Stimulated activated CD8-positive, alpha-beta memory T cell treated with anti-CD3 and anti-CD28 coated beads, Interleukin-15, amount 100 ng/mL, for 48 hours (primary cell): ENCODE results near the gene RNGTT.
"Not testable (repeated sequence)": the region's sequence is repeated elsewhere in the genome, so short reads cannot be mapped to it uniquely, and the experiment has no call there.

Experiments
- DNase-seq, 2 donors: peaks; one replicate each; pipeline ENCODE4 v3.0.0-alpha.2; 2020; ENCODE audit warnings: low read depth in 2 of 2

Gene RNGTT

DNA sequence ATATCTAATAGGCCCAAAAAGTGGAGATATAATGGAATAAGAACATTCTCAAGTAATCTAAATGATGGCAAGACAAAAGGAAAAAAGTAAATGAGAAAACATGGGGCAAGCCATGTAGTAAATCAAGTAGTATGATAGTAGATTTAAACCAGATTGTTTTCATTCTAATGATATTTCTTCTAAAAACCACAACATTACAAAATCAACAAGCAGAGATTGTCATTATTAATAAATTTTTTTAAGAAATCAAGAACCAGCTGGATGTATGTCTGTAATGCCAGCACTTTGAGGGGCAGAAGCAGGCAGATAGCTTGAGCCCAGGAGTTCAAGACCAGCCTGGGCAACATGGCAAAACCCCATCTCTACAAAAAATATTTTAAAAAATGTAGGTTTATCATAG, 155.0 kb downstream of the RNGTT start:
- no peak for DNase-seq

DNA sequence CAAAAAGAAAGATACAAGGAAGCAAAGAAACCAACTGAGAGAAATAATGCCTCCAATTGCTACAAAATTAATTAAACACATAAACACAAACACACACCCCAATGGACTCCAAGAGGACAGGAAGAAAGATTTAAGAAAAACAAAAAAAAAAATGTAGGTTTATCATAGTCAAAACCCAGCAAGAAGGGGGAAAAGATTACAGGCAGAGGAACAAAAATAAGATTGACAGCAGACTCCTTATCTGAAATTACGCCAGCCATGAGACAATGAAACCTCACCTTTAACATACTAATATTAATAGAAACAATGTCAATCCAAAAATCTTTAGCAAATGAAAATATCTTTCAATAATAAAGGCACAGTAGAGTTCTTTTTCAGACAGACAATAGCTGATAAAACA, 155.8 kb downstream of the RNGTT start:
- no peak for DNase-seq

DNA sequence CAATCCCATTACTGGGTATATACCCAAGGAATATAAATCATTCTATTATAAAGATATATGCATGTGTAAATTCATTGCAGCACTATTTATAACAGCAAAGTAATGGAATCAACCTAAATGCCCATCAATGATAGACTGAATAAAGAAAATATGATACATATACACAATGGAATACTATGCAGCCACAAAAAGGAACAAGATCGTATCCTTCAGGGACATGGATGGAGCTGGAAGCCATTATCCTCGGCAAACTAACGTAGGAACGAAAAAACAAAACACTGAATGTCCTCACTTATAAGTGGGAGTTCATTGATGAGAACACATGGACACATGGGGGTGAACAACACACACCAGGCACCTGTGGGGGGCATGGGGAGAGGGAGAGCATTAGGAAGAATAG, 156.7 kb downstream of the RNGTT start:
- no peak for DNase-seq

DNA sequence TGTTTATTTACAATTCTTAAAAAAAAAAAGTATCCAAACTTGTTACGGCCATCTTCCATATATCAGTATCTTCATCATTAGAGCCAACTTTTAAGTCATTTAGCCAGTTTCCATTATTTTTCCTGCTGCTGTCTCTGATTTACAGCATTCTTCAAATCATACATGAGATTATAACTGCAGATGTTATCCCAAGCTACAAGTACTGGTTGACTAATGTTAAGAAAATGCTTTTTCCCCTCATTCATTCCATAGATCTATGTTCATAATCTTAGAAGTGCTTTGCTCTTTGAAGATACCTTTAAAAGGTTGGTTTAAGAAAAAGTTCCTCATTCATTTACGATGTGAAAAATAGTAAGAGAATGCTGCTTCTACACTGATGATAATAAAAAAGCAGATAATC, 158.7 kb downstream of the RNGTT start:
- no peak for DNase-seq

DNA sequence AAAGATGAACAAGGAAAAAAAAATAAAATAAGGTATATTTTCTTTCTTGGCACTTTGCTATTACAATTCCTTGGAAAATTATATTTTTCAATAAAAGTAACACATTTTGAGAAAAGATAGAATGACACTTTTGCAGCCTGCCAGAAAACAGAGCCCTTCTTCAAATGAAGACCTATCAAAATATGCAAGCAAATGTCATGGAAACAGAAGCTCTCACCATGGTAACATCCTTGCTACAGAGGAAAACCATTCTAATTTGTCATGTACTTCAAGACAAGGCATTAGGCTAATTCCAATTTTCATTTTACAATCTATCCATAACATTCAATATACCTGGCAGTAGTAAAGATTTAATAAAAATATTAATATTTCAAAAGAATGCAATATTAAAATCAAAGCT, 177.9 kb downstream of the RNGTT start:
- DNase-seq = no peak

DNA sequence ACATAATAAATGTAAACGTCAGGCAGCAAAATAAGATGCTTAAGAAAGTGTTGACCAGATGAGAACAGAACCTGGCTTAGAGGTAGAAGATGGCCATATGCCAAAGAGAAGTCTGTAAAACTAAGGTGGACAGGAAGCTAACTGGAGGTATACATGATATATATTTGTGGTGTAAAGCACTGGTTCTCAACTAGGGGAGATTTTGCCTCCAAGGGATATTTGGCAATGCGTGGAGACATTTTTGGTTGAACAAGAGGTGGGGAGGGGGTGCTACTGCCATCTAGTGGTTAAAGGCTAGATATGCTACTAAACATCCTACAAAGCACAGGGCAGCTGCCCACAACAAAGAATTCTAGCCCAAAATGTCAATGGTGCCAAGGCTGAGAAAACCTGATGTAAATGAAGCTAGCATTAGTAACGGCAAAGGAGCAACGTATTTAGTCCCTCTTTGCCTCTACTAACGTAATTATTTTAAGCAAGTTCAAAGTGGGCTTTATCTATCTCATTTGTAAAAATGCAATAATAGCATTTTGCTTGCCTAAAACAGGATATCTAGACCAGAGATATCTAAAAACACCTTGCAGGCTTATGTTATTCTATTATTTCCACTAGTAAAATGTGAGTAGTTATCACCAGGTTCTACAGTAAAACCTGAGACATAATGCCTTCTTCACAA, 182.6 kb downstream of the RNGTT start:
- peak; percentile 2 to 5 for DNase-seq

DNA sequence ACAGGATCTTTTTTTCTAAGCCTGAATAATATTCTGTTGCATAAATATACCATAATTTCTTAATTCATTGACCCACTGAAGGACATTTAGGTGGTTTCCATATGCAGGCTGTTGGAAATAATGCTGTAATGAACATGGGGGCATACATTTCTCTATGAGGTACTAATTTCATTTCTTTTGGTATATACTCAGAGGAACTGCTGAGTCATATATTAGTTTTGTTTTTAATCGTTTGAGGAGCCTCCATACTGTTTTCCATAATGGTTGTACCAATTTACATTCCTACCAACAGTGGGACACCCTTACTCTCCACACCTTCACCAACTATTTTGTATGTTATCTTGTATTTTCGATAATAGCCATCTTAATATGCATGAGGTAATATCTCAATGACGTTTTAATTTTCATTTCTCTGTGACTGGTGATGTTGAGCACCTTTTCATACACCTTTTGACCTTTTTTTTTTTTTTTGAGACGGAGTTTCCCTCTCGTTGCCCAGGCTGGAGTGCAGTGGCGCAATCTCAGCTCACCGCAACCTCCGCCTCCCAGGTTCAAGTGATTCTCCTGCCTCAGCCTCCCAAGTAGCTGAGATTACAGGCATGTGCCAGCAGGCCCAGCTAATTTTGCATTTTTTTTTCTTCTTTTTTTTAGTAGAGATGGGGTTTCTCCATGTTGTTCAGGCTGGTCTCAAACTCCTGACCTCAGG, 187.4 kb downstream of the RNGTT start:
- DNase-seq = no peak

DNA sequence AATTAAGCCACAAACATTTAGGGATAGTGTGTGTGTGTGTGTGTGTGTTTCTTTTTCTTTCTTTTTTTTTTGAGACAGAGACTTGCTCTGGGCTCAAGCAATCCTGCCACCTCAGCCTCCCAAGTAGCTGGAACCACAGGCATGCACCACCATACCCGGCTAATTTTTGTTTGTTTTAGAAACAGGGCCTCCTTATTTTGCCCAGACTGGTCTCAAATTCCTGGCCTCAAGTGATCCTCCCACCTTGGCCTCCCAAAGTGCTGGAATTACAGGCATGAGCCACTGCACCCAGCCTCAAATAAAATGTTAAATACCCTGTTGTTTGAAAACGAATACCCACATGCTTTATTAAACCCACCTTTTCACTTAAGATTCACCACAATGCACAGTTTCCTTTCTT, 195.3 kb downstream of the RNGTT start:
- not testable (repeated sequence) for DNase-seq

DNA sequence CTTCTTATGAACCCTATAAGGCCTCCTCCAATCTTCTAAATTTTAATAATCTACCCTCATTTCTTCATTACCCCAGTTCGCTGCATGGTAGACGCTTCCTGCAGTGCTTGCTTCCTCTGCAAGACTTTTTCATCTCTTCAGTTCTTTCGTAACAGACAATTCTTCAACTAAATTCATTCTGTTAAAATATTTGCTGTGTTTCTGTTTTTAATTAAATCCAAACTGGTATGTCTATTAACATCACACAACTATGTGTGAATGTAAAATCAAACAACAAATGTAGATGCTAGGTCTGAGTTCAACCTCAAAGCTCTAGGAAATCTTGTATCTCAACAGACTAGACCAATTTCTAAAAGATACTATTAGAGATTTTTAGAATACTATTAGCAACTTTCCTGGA, 199.3 kb downstream of the RNGTT start:
- no peak for DNase-seq

DNA sequence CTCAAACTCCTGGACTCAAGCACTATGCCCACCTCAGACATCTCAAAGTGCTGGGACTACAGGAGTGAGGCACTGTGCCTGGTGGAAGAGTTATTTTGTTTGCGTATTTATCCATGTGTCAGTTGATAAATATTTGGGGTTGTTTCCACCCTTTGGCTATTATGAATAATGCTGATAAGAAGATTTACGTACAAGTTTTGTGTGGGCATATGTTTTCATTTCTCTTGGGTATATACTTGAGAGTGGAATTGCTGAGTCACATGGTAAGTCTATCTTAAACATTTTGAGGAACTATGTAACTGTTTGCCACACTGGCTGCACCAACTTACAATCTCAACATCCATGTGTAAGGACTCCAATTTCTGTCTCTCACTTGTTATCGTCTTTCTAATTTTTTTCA, 200.3 kb downstream of the RNGTT start:
- no peak for DNase-seq

DNA sequence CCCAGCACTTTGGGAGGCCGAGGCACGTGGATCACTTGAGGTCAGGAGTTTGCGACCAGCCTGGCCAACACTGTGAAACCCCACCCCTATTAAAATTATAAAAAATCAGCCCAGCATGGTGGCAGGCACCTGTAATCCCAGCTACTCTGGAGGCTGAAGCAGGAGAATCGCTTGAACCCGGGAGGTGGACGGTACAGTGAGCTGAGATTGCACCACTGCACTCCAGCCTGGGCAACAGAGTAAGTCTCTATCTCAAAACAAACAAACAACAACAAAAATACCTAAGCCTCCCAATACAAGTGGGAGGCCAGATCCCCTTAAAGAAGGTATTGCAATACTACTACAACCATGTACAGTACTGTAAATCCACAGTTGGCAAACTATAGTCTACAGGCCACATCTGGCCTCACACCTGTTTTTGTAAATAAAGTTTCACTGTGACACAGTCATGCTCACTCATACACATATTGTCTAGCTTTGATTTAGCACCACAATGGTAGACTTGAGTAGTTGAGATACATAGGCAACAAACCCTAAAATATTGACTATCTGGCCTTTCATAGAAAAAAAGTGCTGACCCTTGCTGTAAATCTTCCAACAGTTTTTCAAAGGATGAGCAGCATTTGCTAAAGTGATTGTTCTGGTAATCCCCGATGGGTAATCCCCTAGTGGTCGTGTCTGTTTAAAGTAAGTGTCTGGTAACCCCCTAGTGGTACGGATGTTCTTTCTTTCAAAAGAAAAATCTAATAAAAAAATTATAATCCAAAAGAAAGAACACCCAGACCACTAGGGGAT, 202.0 kb downstream of the RNGTT start:
- no peak for DNase-seq

DNA sequence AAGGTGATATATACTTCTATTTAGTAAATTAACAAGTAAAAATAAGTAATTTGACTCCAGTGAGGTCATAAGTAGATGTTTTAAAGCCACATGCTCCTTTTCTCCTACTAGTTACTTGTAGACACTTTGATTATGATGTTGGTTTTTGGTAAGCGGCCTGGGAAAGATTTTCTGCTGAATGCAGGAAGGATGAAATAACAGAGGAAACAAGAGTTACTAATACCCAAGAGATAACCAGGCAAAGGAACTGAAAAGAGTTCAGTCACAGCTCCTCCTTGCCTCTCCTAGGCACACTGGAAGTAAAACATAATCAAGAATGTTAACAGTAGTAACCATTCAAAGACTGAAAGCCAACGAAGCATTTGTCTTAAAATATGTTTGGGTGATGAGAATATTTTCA, 203.3 kb downstream of the RNGTT start:
- no peak for DNase-seq

DNA sequence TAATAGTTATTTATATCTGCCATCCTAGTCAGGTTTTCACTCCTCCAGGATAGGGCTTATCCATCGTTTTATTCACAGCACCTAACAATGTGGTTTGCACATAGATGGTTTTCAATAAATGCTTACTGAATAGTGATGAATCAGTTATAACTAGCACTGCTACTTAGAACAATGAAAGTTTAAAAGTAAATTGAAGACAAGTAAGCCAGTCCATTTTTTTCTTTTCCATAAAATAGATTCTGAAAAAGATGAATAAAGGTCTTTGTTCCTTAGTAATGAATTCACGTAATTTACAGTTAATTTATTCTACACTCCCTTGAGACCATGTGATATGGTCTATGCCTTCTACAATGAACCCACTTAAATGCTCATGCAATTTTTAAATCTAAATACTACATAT, 212.5 kb downstream of the RNGTT start:
- DNase-seq = no peak

DNA sequence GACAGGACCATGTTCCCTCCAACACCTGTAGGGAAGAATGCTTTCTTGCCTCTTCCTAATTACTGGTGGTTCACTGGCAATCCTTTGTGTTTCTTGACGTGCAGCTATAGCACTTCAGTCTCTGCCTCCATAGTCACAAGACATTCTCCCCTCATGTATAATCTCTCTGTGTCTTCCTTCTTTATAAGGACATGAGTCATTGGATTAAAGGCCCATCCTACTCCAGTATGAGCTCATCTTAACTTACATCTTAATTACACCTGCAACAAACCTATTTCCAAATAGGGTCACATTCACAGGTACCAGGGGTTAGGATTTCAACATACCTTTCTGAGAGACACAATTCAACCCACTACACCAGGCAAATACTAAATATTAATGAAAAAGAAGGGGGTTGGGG, 213.6 kb downstream of the RNGTT start:
- no peak for DNase-seq

DNA sequence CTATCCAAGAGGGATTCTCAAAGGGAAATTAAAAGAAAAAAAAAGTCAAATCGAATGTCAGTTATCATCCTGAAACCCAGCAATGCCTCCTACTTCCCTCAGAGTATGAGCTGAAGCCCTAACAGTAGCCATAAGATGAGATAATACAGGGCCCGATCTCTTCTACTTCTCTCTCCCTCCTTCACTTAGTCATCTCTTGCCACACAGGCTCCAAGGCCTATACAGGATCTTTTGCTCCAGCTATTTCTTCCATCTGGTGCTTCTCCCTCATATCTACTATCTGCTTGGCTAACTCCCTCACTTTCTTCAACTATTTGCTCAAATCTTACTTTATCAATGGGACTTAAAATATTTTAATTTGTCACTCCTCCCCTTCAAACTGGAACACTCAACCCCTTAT, 215.3 kb downstream of the RNGTT start:
- no peak for DNase-seq

DNA sequence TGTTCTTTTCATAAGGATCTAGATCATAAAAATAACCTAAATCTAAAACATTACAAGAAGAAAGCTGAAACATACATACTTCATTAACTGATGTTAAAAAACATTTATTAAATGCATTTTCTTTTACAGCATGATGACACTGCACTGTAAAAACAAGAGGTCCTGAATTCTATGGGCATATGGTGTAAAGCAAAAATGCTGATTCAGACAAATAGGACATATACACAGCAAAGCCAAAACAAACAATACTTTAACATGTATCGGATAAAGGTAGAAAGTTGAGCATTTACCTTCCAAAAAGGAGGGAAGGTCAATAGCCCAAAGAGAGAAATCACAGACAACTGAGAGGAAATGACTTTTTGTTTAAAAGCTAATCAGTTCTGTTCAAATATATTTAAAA, 221.5 kb downstream of the RNGTT start:
- no peak for DNase-seq

DNA sequence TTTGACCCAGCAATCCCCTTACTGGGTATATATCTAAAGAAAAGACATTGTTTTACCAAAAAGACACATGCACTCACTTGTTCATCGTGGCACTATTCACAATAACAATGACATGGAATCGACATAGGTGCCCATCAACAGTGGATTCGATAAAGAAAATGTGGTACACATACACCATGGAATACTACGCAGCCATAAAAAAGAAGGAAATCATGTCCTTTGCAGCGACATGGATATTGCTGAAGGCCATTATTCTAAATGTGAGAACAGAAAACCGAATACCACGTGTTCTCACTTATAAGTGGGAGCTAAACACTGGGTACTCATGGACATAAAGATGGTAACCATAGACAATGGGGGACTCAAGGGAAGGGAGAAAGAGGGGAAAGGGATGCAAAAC, 222.3 kb downstream of the RNGTT start:
- DNase-seq = no peak

DNA sequence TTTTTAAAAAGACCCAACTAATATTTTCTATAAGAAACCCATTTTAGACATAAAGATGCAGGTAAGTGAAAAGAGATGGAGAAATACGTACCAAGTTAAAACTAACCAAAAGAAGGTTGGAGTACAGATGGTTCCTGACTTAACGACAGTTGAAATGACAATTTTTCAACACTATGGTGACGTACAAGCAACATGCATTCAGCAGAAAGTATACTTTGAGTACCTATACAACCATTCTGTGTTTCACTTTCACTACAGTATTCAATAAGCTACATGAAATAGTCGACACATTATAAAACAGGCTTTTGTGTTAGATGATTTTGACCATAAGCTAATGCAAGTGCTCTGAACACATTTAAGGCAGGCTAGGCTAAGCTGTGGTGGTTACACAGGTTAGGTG, 228.9 kb downstream of the RNGTT start:
- no peak for DNase-seq

DNA sequence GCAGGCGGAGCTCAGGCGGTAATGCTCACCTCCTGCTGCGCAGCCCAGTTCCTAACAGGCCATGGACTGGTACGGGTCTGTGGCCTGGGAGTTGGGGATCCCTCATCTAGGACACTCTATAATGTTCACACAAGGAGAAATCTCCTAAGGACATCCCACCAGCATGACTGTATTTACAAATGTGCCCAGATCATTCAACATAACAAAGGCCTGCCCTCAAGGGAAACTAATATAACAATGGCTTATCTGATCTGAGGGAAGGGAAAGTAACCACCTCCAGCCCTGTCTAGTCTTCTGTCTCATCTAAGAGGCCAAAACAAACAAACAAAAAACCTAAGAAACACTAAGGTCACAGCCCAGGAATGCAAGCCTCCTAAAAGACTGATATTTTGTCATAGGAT, 232.8 kb downstream of the RNGTT start:
- no peak for DNase-seq

DNA sequence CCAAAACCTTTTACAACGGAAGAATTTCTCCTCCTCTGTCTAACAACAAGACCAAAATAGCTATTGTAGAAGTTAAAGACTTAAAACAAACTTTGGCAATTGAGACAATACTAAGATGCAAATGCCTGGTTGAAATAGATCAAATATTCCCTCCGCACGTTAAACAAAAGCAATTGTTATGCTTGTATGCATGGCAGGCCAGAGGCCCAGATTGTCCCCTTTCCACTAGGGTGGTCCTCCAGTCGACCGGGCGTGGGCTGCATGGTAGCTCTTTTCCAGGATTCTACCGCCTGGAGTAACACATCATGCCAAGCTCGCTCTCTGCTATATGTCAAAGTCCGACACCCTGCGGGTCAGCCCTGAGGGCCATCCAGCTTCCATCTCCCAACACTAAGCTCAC, 234.7 kb downstream of the RNGTT start:
- no peak for DNase-seq

DNA sequence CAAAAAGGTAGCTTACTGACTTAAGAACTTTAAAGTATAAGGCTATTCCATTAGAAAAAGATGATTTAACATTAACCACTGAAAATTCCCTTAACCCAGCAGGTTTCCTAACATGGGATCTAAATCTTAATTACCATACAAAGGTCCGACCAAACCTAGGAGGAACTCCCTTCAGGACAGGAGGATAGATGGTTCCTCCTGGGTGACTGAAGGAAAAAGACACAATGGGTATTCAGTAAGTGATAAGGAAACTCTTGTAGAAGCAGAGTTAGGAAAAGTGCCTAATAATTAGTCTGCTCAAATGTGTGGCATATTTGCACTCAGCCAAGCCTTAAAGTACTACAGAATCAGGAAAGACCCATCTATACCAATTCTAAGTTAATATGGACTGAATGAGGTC, 237.0 kb downstream of the RNGTT start:
- not testable (repeated sequence) for DNase-seq

DNA sequence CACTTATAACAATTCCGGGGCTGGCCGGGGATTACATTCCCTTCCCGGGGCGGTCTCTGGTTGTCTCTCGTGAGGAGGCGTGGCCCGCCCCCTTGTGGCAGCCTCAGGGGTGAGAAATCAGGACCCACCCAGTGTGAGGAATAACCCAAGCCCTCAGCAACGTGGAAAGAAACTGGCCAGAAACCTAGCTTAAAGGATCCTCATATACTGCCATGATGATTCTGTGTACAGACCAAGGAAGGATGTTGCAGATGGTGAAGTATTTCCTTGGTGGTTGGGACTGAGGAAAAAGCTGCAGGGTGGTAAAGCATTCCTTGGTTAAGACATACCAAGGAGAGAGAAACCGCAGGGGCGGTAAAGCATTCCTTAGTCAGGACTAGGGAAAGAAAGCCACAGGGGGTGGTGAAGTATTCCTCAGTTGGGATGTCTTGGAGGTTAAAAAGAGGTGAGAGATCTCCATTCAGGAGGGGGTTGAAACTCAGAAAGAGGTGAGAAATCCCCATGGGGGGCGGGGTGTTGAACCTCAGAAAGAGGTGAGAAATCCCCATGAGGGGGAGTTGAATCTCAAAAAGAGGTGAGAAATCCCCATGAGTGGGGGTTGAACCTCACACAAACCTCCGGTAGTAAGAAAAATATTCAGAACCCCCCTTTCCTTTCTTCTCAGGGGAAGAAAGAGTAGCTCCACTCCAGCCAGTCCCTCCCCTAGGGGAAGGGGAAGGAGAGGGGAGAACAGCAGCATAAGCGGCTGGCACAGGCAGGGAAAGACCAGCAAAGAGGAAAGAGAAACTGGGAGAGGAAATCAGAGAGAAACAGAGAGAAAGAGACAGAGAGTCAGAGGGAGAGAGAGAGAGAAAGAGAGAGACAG, 238.1 kb downstream of the RNGTT start:
- peak in 1 of 2 donors; percentile 12 for DNase-seq
